HUES48 (cell line): ENCODE data around the gene VSIG1.
A peak's percentile ranks its signal among the peaks of the same experiment; 100 is the strongest.

ENCODE experiments used
- H3K27ac ChIP-seq: one replicate; pipeline ENCODE4 v1.7.0; 2013; ENCODE audit warnings: low read depth, low read length, inconsistent platforms
- H3K27me3 ChIP-seq: 2 replicates; pipeline ENCODE4 v1.6.1; 2013; ENCODE audit warnings: mild to moderate bottlenecking, low read length; ENCODE audit not compliant: control insufficient read depth, insufficient read depth
- H3K36me3 ChIP-seq: 2 replicates; pipeline ENCODE4 v1.6.1; 2013; ENCODE audit warnings: low read length; ENCODE audit not compliant: control insufficient read depth, insufficient read depth
- H3K4me1 ChIP-seq: 2 replicates; pipeline ENCODE4 v1.6.1; 2013; ENCODE audit warnings: mild to moderate bottlenecking, low read length; ENCODE audit not compliant: control insufficient read depth, insufficient read depth
- H3K4me3 ChIP-seq: 2 replicates; pipeline ENCODE4 v1.5.1; 2013; ENCODE audit warnings: mild to moderate bottlenecking, low read depth, low read length
- H3K9ac ChIP-seq: 2 replicates; pipeline ENCODE4 v1.6.1; 2013; ENCODE audit warnings: mild to moderate bottlenecking, low read depth, low read length, moderate library complexity
- H3K9me3 ChIP-seq: 2 replicates; pipeline ENCODE4 v1.6.1; 2013; ENCODE audit warnings: low read length; ENCODE audit not compliant: control insufficient read depth, insufficient read depth

Gene VSIG1

GRCh38 chrX:108044554-108045256, at the start of gene VSIG1:
Gene VSIG1, plus strand, starts transcription at chrX:108045065. Its CDS starts 66 bp downstream, at chrX:108045131.
- no peaks in the 10 kb centered on the region for H3K36me3 ChIP-seq
- no peaks in the 10 kb centered on the region for H3K4me1 ChIP-seq

GRCh38 chrX:107996124-107996523, 48.7 kb upstream of the VSIG1 start:
- H3K27ac ChIP-seq: peak overlapping the region; percentile 2
- peaks cover 25% of the 10 kb centered on the region for H3K36me3 ChIP-seq
- H3K27me3 ChIP-seq: no peaks in the 10 kb centered on the region
- peaks cover 9% of the 10 kb centered on the region; the same call in 1 of the 2 replicates for H3K4me1 ChIP-seq
- H3K4me3 ChIP-seq: no peak overlapping the region
- no peak overlapping the region for H3K9ac ChIP-seq
- peaks cover 8% of the 10 kb centered on the region for H3K9me3 ChIP-seq

More at GRCh38 chrX:108044554-108045256, at the start of gene VSIG1:
- no peaks in the 10 kb centered on the region for H3K9me3 ChIP-seq
- H3K9ac ChIP-seq: no peak within 1 kb of the TSS
- no peak within 1 kb of the TSS for H3K4me3 ChIP-seq
- H3K27me3 ChIP-seq: peaks cover 4% of the 10 kb centered on the region
- no peak within 1 kb of the TSS for H3K27ac ChIP-seq

DNA sequence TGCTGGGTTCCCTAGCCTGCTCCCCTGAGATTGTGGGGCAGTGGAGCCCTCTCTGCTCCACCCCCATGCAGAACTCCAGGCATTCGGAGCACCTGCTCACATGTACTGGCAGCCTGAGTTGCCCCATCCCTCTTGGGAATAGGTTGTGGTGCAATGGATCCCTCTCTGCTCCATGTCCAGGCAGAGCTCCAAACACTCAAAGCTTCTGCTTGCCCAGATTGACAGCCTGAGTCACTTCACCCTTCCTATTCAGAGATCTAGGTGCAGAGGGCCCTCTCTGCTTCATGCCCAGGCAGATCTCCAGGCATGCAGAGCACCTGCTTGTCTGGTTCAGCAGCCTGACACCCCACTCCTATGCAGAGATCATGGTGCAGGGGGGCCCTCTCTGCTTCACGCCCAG, 44.1 kb upstream of the VSIG1 start:
- Histone ChIP-seq H3K27ac (no peak overlapping the region), H3K27me3 (no peaks in the 10 kb centered on the region; the same call in 1 of the 2 replicates), H3K4me1 (peaks cover 9% of the 10 kb centered on the region; the same call in 1 of the 2 replicates), H3K9ac (no peak overlapping the region), H3K4me3 (no peak overlapping the region), H3K9me3 (peaks cover 26% of the 10 kb centered on the region), H3K36me3 (no peaks in the 10 kb centered on the region)

GRCh38 chrX:108001218-108001814, 43.5 kb upstream of the VSIG1 start:
- no peak overlapping the region for H3K27ac ChIP-seq
- no peak overlapping the region for H3K4me3 ChIP-seq
- peaks cover 5% of the 10 kb centered on the region; the same call in 1 of the 2 replicates for H3K4me1 ChIP-seq
- peaks cover 26% of the 10 kb centered on the region for H3K9me3 ChIP-seq
- no peaks in the 10 kb centered on the region; the same call in 1 of the 2 replicates for H3K27me3 ChIP-seq
- no peak overlapping the region for H3K9ac ChIP-seq
- H3K36me3 ChIP-seq: no peaks in the 10 kb centered on the region

GRCh38 chrX:108018656-108019381, 26.0 kb upstream of the VSIG1 start:
- no peak overlapping the region for H3K4me3 ChIP-seq
- H3K4me1 ChIP-seq: peaks cover 7% of the 10 kb centered on the region; the same call in 1 of the 2 replicates
- no peaks in the 10 kb centered on the region for H3K9me3 ChIP-seq
- no peak overlapping the region for H3K9ac ChIP-seq
- no peak overlapping the region for H3K27ac ChIP-seq
- peaks cover 4% of the 10 kb centered on the region for H3K27me3 ChIP-seq
- no peaks in the 10 kb centered on the region for H3K36me3 ChIP-seq

- no peaks in the 10 kb centered on the region for H3K36me3 ChIP-seq
- peaks cover 4% of the 10 kb centered on the region for H3K27me3 ChIP-seq
- H3K4me1 ChIP-seq: peaks cover 7% of the 10 kb centered on the region; the same call in 1 of the 2 replicates
- no peak overlapping the region for H3K4me3 ChIP-seq
- no peak overlapping the region for H3K27ac ChIP-seq
- H3K9ac ChIP-seq: no peak overlapping the region
- H3K9me3 ChIP-seq: no peaks in the 10 kb centered on the region
These were observed 25.4 kb upstream of the VSIG1 start for GRCh38 chrX:108019382-108019875.

DNA sequence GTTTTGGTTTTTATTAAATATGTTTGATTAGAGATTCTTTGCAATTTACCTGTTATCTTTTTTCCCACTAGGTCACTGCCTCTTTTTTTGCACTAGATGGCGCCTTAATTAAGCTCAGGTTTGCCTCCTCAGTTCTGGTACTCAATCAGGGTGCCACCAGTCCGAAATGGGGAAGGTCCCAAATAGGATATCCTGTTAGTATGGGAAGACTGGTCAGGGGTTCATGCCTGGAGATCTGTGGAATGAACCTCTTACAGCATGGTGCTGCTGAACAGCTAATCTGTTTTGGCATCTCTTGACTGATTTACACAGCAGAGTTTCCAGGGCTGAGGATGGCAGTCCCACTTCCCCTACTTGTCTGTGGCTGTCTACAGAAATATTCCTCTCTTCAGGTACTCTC, 24.2 kb upstream of the VSIG1 start:
- H3K9me3 ChIP-seq: no peaks in the 10 kb centered on the region
- peaks cover 8% of the 10 kb centered on the region; the same call in 1 of the 2 replicates for H3K4me1 ChIP-seq
- no peak overlapping the region for H3K4me3 ChIP-seq
- no peaks in the 10 kb centered on the region for H3K36me3 ChIP-seq
- no peak overlapping the region for H3K27ac ChIP-seq
- no peak overlapping the region for H3K9ac ChIP-seq
- peaks cover 4% of the 10 kb centered on the region for H3K27me3 ChIP-seq

GRCh38 chrX:108022491-108023089, 22.3 kb upstream of the VSIG1 start:
- no peak overlapping the region for H3K27ac ChIP-seq
- no peak overlapping the region for H3K9ac ChIP-seq

GRCh38 chrX:108025376-108025775, 19.5 kb upstream of the VSIG1 start:
- H3K4me3 ChIP-seq: no peak overlapping the region
- H3K9ac ChIP-seq: no peak overlapping the region
- no peaks in the 10 kb centered on the region for H3K9me3 ChIP-seq
- peaks cover 15% of the 10 kb centered on the region for H3K4me1 ChIP-seq
- peaks cover 4% of the 10 kb centered on the region for H3K27me3 ChIP-seq
- H3K27ac ChIP-seq: no peak overlapping the region
- no peaks in the 10 kb centered on the region for H3K36me3 ChIP-seq

More at GRCh38 chrX:108022491-108023089, 22.3 kb upstream of the VSIG1 start:
- Histone ChIP-seq H3K4me3 (no peak overlapping the region), H3K4me1 (peaks cover 15% of the 10 kb centered on the region), H3K27me3 (no peaks in the 10 kb centered on the region), H3K36me3 (no peaks in the 10 kb centered on the region), H3K9me3 (no peaks in the 10 kb centered on the region)

DNA sequence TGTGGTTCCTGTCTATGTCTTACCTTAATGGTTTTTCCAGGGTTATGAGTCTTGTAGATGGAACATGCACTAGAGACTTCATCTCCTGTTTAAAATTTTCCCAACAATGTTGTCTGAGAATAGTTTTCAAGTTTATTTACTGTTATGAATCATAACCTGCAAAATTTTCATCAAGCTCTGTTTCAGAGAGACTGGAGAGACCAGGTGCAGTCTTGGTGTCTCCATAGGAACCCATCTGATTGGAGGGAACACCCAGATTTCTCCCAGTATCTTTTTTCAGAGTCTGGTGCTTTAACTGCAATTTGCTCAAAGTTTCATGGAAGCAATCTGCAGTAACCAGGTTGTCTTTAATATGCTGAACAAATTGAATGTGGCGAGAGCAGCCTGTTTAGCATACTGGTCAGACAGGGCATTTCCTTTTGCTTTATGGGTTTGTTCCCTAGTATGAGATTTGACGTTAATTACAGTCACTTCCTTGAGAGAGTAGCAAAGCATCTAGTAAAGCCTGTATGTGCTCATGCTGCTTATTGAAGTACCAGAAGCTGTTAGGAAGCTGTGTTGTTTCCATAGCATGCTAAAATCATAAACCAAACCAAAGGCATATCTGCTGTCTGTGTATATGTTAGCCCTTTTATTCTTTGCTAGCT, 18.8 kb upstream of the VSIG1 start:
- Histone ChIP-seq H3K36me3 (no peaks in the 10 kb centered on the region), H3K27me3 (peaks cover 6% of the 10 kb centered on the region)

More for the DNA sequence above, 18.8 kb upstream of the VSIG1 start:
- Histone ChIP-seq H3K9me3 (no peaks in the 10 kb centered on the region), H3K4me1 (peaks cover 15% of the 10 kb centered on the region), H3K4me3 (no peak overlapping the region), H3K27ac (no peak overlapping the region), H3K9ac (no peak overlapping the region)
